Mesenchymal stem cell (in vitro differentiated cells and primary cell): ENCODE results near the gene SOX18. TPM values are rescaled to one million over a fixed set of nuclear protein-coding genes. Genes with fewer than 3 reads are reported as not detected.
A peak's percentile ranks its signal among the peaks of the same experiment; 100 is the strongest.

Source experiments
- DNase-seq: peaks from one replicate; pipeline ENCODE4 v3.0.0-alpha.2; 2013
- H2AFZ ChIP-seq: one replicate; pipeline ENCODE4 v1.6.1; 2013; ENCODE audit warnings: low read depth, mild to moderate bottlenecking, control low read depth, inconsistent platforms, low read length, moderate library complexity
- H2AK5ac ChIP-seq: 2 replicates; pipeline ENCODE4 v1.6.1; 2013; ENCODE audit warnings: low read length, moderate library complexity, mild to moderate bottlenecking, inconsistent platforms; ENCODE audit not compliant: severe bottlenecking
- H2BK120ac ChIP-seq: one replicate; pipeline ENCODE4 v1.6.1; 2013; ENCODE audit warnings: low read depth, mild to moderate bottlenecking, inconsistent platforms, low read length, moderate library complexity
- H2BK12ac ChIP-seq, 2 experiments: one replicate each; pipeline ENCODE4 v1.6.1; 2013; ENCODE audit warnings: inconsistent platforms in 2 of 2, low read length in 2 of 2, mild to moderate bottlenecking in 2 of 2, moderate library complexity in 2 of 2, control low read depth in 1 of 2
- H2BK15ac ChIP-seq: one replicate; pipeline ENCODE4 v1.6.1; 2013; ENCODE audit warnings: mild to moderate bottlenecking, low read depth, inconsistent platforms; ENCODE audit not compliant: poor library complexity, severe bottlenecking
- H2BK5ac ChIP-seq: 2 replicates; pipeline ENCODE4 v1.6.1; 2013; ENCODE audit warnings: low read depth, mild to moderate bottlenecking, low read length, control low read depth, inconsistent platforms; ENCODE audit not compliant: poor library complexity, severe bottlenecking
- H3K14ac ChIP-seq, 2 experiments: one replicate each; pipeline ENCODE4 v1.6.1; 2013; ENCODE audit warnings: inconsistent platforms in 2 of 2, low read length in 2 of 2, control low read depth in 1 of 2, mild to moderate bottlenecking in 1 of 2, moderate library complexity in 1 of 2
- H3K18ac ChIP-seq, 2 experiments: one replicate each; pipeline ENCODE4 v1.6.1; 2013; ENCODE audit warnings: inconsistent platforms in 2 of 2, low read length in 2 of 2, control low read depth in 1 of 2, low read depth in 1 of 2, mild to moderate bottlenecking in 1 of 2
- H3K23ac ChIP-seq, 2 experiments: one replicate each; pipeline ENCODE4 v1.6.1; 2013; ENCODE audit warnings: inconsistent platforms in 2 of 2, low read length in 2 of 2, mild to moderate bottlenecking in 2 of 2, moderate library complexity in 2 of 2, control low read depth in 1 of 2
- H3K27ac ChIP-seq: 2 replicates; pipeline ENCODE4 v1.5.1; 2013; ENCODE audit warnings: mild to moderate bottlenecking, moderate library complexity, low read length, control low read depth, inconsistent platforms; ENCODE audit not compliant: poor library complexity, severe bottlenecking
- H3K27me3 ChIP-seq, 2 experiments: 2 replicates each; pipeline versions ENCODE4 v1.6.1 to v1.7.0; 2013; ENCODE audit warnings: low read length in 2 of 2, mild to moderate bottlenecking in 2 of 2, moderate library complexity in 2 of 2, control low read depth in 1 of 2, inconsistent platforms in 1 of 2; ENCODE audit not compliant: control insufficient read depth in 1 of 2, insufficient read depth in 1 of 2
- H3K36me3 ChIP-seq, 2 experiments: 2 replicates each; pipeline versions ENCODE4 v1.6.1 to v1.7.0; 2013; ENCODE audit warnings: low read length in 2 of 2, control low read depth in 1 of 2, inconsistent platforms in 1 of 2, low read depth in 1 of 2, mild to moderate bottlenecking in 1 of 2; ENCODE audit not compliant: insufficient read depth in 2 of 2, control insufficient read depth in 1 of 2
- H3K4ac ChIP-seq, 2 experiments: one replicate each; pipeline ENCODE4 v1.6.1; 2013; ENCODE audit warnings: inconsistent platforms in 2 of 2, low read length in 2 of 2, mild to moderate bottlenecking in 2 of 2, moderate library complexity in 2 of 2, control low read depth in 1 of 2, low read depth in 1 of 2
- H3K4me1 ChIP-seq: 2 replicates; pipeline ENCODE4 v1.6.1; 2013; ENCODE audit warnings: low read depth, low read length, control low read depth; ENCODE audit not compliant: control insufficient read depth, insufficient read depth
- H3K4me2 ChIP-seq: 2 replicates; pipeline ENCODE4 v1.6.1; 2013; ENCODE audit warnings: low read length, mild to moderate bottlenecking, inconsistent platforms; ENCODE audit not compliant: poor library complexity, severe bottlenecking
- H3K4me3 ChIP-seq, 2 experiments: 2 replicates each; pipeline versions ENCODE4 v1.5.1 to v1.7.0; 2013; ENCODE audit warnings: low read length in 2 of 2, mild to moderate bottlenecking in 2 of 2, control low read depth in 1 of 2, low read depth in 1 of 2; ENCODE audit not compliant: insufficient read depth in 1 of 2
- H3K79me1 ChIP-seq: replicated peaks from 2 replicates; pipeline ENCODE4 v1.6.1; 2013; ENCODE audit warnings: mild to moderate bottlenecking, control low read depth, low read length, inconsistent platforms; ENCODE audit not compliant: poor library complexity, severe bottlenecking
- H3K9ac ChIP-seq: 2 replicates; pipeline ENCODE4 v1.7.0; 2013; ENCODE audit warnings: mild to moderate bottlenecking, low read length, moderate library complexity
- H3K9me3 ChIP-seq: 2 replicates; pipeline ENCODE4 v1.7.0; 2013; ENCODE audit warnings: mild to moderate bottlenecking, low read length; ENCODE audit not compliant: control insufficient read depth
- H4K8ac ChIP-seq: one replicate; pipeline ENCODE4 v1.6.1; 2013; ENCODE audit warnings: inconsistent platforms, mild to moderate bottlenecking, low read length, moderate library complexity
- H4K91ac ChIP-seq: one replicate; pipeline ENCODE4 v1.6.1; 2013; ENCODE audit warnings: mild to moderate bottlenecking, low read length, inconsistent platforms
- WGBS: methylation state at CpG from one replicate; pipeline ENCODE4 v1.1.7; 2013; ENCODE audit warnings: mixed read lengths; 5-methylcytosine and 5-hydroxymethylcytosine counted together
- polyA plus RNA-seq, 2 experiments: library from polyadenylated mRNA; stranded (reverse); fragments of 200-250 nt; gene quantifications; one replicate each; pipeline ENCODE4 v1.2.3, GENCODE V29; 2013

Gene SOX18
- polyA plus RNA-seq (2013, experiment 1 of 2) = 0.33 TPM
- 0.27 TPM for polyA plus RNA-seq (2013, experiment 2 of 2)

DNA sequence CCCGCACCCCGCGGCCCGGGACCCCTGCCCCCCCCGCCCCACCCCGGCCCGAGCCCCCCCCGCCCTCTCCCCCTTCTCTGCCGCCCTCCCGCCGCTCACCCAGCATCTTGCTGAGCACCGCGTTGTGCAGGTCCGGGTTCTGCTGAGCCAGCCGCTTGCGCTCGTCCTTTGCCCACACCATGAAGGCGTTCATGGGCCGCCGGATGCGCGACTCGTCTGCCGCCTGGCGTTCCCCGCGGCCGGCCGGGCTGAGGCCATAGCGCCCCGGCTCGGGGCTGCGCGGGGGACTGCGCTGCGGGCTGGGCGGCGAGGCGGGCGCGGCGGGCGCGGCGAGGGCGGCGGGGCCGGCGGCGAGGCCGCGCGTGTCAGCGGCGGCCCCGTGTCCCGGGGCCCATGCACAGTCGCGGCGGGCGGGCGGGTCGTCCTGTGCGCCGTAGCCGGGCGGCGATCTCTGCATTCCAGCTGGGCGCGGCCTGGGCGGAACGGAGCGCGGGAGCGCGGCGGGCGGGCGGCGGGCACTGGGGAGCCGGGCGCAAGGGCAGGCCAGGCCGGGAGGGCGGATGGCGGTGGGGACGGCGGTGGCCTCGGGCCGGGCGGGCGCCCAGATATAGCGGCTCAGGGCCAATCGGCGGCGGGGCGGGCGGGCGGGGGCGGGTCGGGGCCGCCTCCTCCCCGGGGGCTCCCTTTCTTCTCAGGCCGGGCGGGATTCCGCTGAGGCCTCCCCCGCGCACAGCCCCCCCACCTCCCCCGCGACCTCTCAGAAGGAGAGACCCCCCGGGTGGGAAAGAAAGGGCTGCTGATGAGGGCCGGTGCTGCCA lies at the start of gene SOX18:
Gene SOX18, minus strand, starts transcription at position 580 of the 818 bp plus-strand sequence. Its CDS starts 123 bp downstream, at position 457.
- Histone ChIP-seq H2BK120ac (no peak within 1 kb of the TSS), H3K18ac (peak within 1 kb of the TSS in 1 of 2 experiments; percentile 49), H2AFZ (peak within 1 kb of the TSS; percentile 57), H3K27me3 (peaks cover 53 to 77% of the 10 kb centered on the region in 2 experiments), H3K4me3 (peak within 1 kb of the TSS in 1 of 2 experiments; percentile 53), H3K36me3 (no peaks in the 10 kb centered on the region), H3K4me2 (peak within 1 kb of the TSS; percentile 74), H2BK12ac (peak within 1 kb of the TSS in 1 of 2 experiments; percentile 7), H3K79me1 (no peaks in the 10 kb centered on the region), H3K23ac (peak within 1 kb of the TSS in 1 of 2 experiments; percentile 77), H3K4me1 (peaks cover 43% of the 10 kb centered on the region), H4K91ac (peak within 1 kb of the TSS; percentile 21), H3K27ac (no peak within 1 kb of the TSS), H2AK5ac (no peak within 1 kb of the TSS), H4K8ac (peak within 1 kb of the TSS; percentile 36), H3K4ac (no peak within 1 kb of the TSS), H3K9me3 (no peaks in the 10 kb centered on the region), H2BK15ac (no peak within 1 kb of the TSS), H2BK5ac (no peak within 1 kb of the TSS), H3K14ac (no peak within 1 kb of the TSS), H3K9ac (no peak within 1 kb of the TSS)
- peak; percentile 45 for DNase-seq
- 3% methylated on average over 32 of the region's 111 CpGs for whole genome bisulfite sequencing

GRCh38 chr20:64098471-64099013 lies 49.1 kb upstream of the SOX18 start:
- no peaks in the 10 kb centered on the region for H3K79me1 ChIP-seq
- no peak overlapping the region for H3K23ac ChIP-seq
- H3K9ac ChIP-seq = no peak overlapping the region
- no peak overlapping the region for H2BK15ac ChIP-seq
- no peaks in the 10 kb centered on the region for H3K9me3 ChIP-seq
- H3K18ac ChIP-seq = no peak overlapping the region
- peaks cover 0 to 10% of the 10 kb centered on the region in 2 experiments for H3K36me3 ChIP-seq
- H2BK120ac ChIP-seq = no peak overlapping the region
- no peak for DNase-seq
- H2AFZ ChIP-seq = no peak overlapping the region
- no peak overlapping the region for H3K4me2 ChIP-seq
- H2BK5ac ChIP-seq = no peak overlapping the region
- WGBS = 89% methylated on average over 28 of the region's 28 CpGs
- no peak overlapping the region for H4K8ac ChIP-seq
- H2BK12ac ChIP-seq = no peak overlapping the region
- peaks cover 40 to 42% of the 10 kb centered on the region in 2 experiments for H3K27me3 ChIP-seq
- no peak overlapping the region for H3K4ac ChIP-seq
- peaks cover 12% of the 10 kb centered on the region for H3K4me1 ChIP-seq
- H3K27ac ChIP-seq = no peak overlapping the region
- no peak overlapping the region for H2AK5ac ChIP-seq
- H3K4me3 ChIP-seq = no peak overlapping the region
- H4K91ac ChIP-seq = no peak overlapping the region
- H3K14ac ChIP-seq = peak overlapping the region in 1 of 2 experiments; percentile 4

GRCh38 chr20:64096535-64096934 lies 47.1 kb upstream of the SOX18 start:
- Histone ChIP-seq H2AFZ (no peak overlapping the region), H3K9me3 (no peaks in the 10 kb centered on the region), H3K4me3 (no peak overlapping the region), H3K36me3 (peaks cover 0 to 10% of the 10 kb centered on the region in 2 experiments), H3K27me3 (peaks cover 28 to 41% of the 10 kb centered on the region in 2 experiments), H2BK15ac (no peak overlapping the region), H2AK5ac (no peak overlapping the region), H3K4me1 (peaks cover under 1% of the 10 kb centered on the region), H3K27ac (no peak overlapping the region), H2BK5ac (no peak overlapping the region), H2BK120ac (no peak overlapping the region), H3K79me1 (no peaks in the 10 kb centered on the region), H3K14ac (no peak overlapping the region), H3K23ac (no peak overlapping the region), H3K9ac (no peak overlapping the region), H4K8ac (no peak overlapping the region), H3K4me2 (no peak overlapping the region), H3K18ac (no peak overlapping the region), H4K91ac (no peak overlapping the region), H3K4ac (no peak overlapping the region), H2BK12ac (no peak overlapping the region)
- 70% methylated on average over 6 of the region's 6 CpGs for WGBS
- DNase-seq = no peak

DNA sequence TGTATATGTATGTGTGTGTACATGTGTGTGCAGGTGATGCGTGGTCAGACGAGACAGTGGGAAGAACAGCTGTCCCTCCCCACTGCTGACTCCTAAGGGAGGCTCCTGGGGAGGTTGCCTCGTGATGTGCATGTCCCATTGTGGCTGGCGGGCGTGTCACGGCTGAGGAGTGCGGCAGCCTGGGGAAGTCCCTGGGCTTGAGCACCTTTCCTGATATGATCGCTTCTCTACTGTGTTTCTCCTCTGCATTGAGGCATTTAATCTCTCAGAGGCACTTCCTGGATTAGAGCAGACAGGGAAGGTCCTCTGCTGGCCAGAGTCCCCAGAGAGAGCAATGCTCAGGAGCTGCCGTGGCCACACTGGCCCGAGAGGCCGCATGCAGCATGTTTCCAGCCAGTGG lies 46.5 kb upstream of the SOX18 start:
- Histone ChIP-seq H2BK15ac (no peak overlapping the region), H3K4me1 (no peaks in the 10 kb centered on the region), H3K9ac (no peak overlapping the region), H2BK12ac (no peak overlapping the region), H2AFZ (no peak overlapping the region), H2AK5ac (no peak overlapping the region), H3K23ac (no peak overlapping the region), H4K91ac (no peak overlapping the region), H3K27ac (no peak overlapping the region), H3K79me1 (no peaks in the 10 kb centered on the region), H3K9me3 (no peaks in the 10 kb centered on the region), H3K18ac (no peak overlapping the region), H3K36me3 (peaks cover 0 to 10% of the 10 kb centered on the region in 2 experiments), H2BK5ac (no peak overlapping the region), H2BK120ac (no peak overlapping the region), H3K4me2 (no peak overlapping the region), H4K8ac (no peak overlapping the region), H3K4ac (no peak overlapping the region), H3K14ac (peak overlapping the region in 1 of 2 experiments; percentile 31), H3K4me3 (no peak overlapping the region), H3K27me3 (peaks cover 22 to 39% of the 10 kb centered on the region in 2 experiments)
- WGBS = 90% methylated on average over 11 of the region's 11 CpGs
- DNase-seq = no peak
